Measurements from ENCODE around the gene ACTR3C.
"Not testable (repeated sequence)": the region's sequence is repeated elsewhere in the genome, so short reads cannot be mapped to it uniquely, and the experiment has no call there.

The ACTR3C gene

GRCh38 chr7:150276132-150276695, 47.1 kb downstream of the ACTR3C start:
- H3K27me3 ChIP-seq (replicated peaks); H3K27ac ChIP-seq; in situ Hi-C loops (cut with HindIII; ENCODE audit: low pct_ligation_motif_present, low sequenced_read_pairs); H3K4me3 ChIP-seq (ENCODE audit: low read depth, low read length); H3K36me3 ChIP-seq (replicated peaks): not testable (repeated sequence)
- TF ChIP-seq, protein P1, sequence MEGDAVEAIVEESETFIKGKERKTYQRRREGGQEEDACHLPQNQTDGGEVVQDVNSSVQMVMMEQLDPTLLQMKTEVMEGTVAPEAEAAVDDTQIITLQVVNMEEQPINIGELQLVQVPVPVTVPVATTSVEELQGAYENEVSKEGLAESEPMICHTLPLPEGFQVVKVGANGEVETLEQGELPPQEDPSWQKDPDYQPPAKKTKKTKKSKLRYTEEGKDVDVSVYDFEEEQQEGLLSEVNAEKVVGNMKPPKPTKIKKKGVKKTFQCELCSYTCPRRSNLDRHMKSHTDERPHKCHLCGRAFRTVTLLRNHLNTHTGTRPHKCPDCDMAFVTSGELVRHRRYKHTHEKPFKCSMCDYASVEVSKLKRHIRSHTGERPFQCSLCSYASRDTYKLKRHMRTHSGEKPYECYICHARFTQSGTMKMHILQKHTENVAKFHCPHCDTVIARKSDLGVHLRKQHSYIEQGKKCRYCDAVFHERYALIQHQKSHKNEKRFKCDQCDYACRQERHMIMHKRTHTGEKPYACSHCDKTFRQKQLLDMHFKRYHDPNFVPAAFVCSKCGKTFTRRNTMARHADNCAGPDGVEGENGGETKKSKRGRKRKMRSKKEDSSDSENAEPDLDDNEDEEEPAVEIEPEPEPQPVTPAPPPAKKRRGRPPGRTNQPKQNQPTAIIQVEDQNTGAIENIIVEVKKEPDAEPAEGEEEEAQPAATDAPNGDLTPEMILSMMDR (IDR thresholded peaks at IDR 0.05; ENCODE audit: low read depth, low read length, missing control alignments): peak; percentile 62
- DNase-seq: peak; percentile 35

- H3K27ac ChIP-seq; H3K4me3 ChIP-seq (ENCODE audit: low read depth, low read length); H3K36me3 ChIP-seq (replicated peaks); DNase-seq; H3K27me3 ChIP-seq (replicated peaks); in situ Hi-C loops (cut with HindIII; ENCODE audit: low pct_ligation_motif_present, low sequenced_read_pairs): not testable (repeated sequence)
These were observed 51.4 kb downstream of the ACTR3C start for GRCh38 chr7:150271898-150272297.

- H3K27me3 ChIP-seq (replicated peaks); DNase-seq; H3K4me3 ChIP-seq (ENCODE audit: low read depth, low read length); in situ Hi-C loops (cut with HindIII; ENCODE audit: low pct_ligation_motif_present, low sequenced_read_pairs); H3K27ac ChIP-seq; H3K36me3 ChIP-seq (replicated peaks): not testable (repeated sequence)
These were observed 53.1 kb downstream of the ACTR3C start for GRCh38 chr7:150270101-150270824.

GRCh38 chr7:150268798-150269197, 54.5 kb downstream of the ACTR3C start:
- DNase-seq; H3K27ac ChIP-seq; H3K36me3 ChIP-seq (replicated peaks); in situ Hi-C loops (cut with HindIII; ENCODE audit: low pct_ligation_motif_present, low sequenced_read_pairs); H3K27me3 ChIP-seq (replicated peaks); H3K4me3 ChIP-seq (ENCODE audit: low read depth, low read length): not testable (repeated sequence)

DNA sequence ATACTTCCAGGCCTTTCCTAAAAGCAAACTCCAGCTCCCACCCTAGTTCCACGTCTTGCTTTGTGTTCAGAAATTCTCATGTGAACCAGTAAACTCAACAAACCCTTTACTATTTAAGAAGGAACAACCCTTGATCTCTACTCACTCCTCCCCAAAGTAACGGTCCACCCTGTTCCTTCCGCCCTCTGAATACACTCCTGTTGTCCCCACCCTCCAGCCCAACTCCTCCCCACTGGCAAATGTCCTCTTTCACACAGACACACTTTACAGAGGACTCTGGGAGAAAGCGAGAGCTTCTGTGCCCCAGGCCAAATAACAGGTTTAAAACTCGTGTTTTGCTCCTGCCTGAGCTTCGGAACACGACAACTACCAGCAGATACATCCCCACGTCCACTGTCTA, 55.1 kb downstream of the ACTR3C start:
- H3K27me3 ChIP-seq (replicated peaks); H3K36me3 ChIP-seq (replicated peaks); in situ Hi-C loops (cut with HindIII; ENCODE audit: low pct_ligation_motif_present, low sequenced_read_pairs); H3K4me3 ChIP-seq (ENCODE audit: low read depth, low read length); DNase-seq; H3K27ac ChIP-seq: not testable (repeated sequence)

- DNase-seq; in situ Hi-C loops (cut with HindIII; ENCODE audit: low pct_ligation_motif_present, low sequenced_read_pairs); H3K27me3 ChIP-seq (replicated peaks): not testable (repeated sequence)
These were observed 56.2 kb downstream of the ACTR3C start for GRCh38 chr7:150266953-150267665.

GRCh38 chr7:150262656-150263055, 60.7 kb downstream of the ACTR3C start:
- in situ Hi-C loops (cut with HindIII; ENCODE audit: low pct_ligation_motif_present, low sequenced_read_pairs); H3K27ac ChIP-seq; H3K4me3 ChIP-seq (ENCODE audit: low read depth, low read length); DNase-seq; H3K27me3 ChIP-seq (replicated peaks); H3K36me3 ChIP-seq (replicated peaks): not testable (repeated sequence)

More at GRCh38 chr7:150266953-150267665, 56.2 kb downstream of the ACTR3C start:
- not testable (repeated sequence) for H3K36me3 ChIP-seq (replicated peaks); H3K27ac ChIP-seq; H3K4me3 ChIP-seq (ENCODE audit: low read depth, low read length)

DNA sequence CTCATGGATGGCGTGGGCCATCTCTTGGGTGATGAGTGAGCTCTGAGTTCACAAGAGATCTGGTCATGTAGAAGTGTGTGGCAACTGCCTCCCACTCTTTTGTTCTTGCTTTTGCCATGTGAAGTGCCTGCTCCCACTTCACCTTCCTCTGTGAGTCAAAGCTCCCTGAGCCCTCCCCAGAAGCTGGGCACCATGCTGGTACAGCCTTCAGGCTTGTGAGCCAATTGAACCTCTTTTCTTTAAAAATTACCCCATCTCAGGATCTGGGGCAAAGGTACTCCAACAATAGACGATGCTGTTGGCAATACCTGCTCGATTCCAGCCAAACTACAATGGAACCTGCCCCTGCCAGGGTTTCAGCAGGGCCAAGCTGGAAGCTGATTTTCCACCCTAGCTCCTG, 75.6 kb downstream of the ACTR3C start:
- in situ Hi-C loops (cut with HindIII; ENCODE audit: low pct_ligation_motif_present, low sequenced_read_pairs); H3K27me3 ChIP-seq (replicated peaks); DNase-seq; H3K27ac ChIP-seq; H3K4me3 ChIP-seq (ENCODE audit: low read depth, low read length); H3K36me3 ChIP-seq (replicated peaks): not testable (repeated sequence)

DNA sequence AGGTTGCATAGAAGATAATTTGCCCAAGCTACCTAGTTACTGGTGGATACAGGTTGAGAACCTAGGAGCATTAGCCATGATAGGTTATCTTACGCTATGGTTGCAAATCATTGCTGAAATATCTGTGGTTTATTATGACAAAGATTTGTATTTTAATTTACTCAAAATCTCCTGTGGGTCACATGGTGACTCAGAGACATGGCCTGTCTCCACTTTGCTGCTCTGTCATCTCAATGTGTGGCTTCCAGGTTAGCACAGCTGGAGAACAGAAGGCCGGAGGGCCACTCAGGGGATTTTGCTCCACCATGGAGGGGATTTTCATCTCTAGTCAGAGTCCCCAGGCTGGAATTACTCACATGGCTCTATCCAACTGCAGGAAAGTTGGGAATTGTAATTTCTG, 78.1 kb downstream of the ACTR3C start:
- DNase-seq; H3K4me3 ChIP-seq (ENCODE audit: low read depth, low read length); H3K27me3 ChIP-seq (replicated peaks); in situ Hi-C loops (cut with HindIII; ENCODE audit: low pct_ligation_motif_present, low sequenced_read_pairs); H3K27ac ChIP-seq; H3K36me3 ChIP-seq (replicated peaks): not testable (repeated sequence)

- H3K36me3 ChIP-seq (replicated peaks); H3K4me3 ChIP-seq (ENCODE audit: low read depth, low read length); H3K27me3 ChIP-seq (replicated peaks); H3K27ac ChIP-seq; DNase-seq; in situ Hi-C loops (cut with HindIII; ENCODE audit: low pct_ligation_motif_present, low sequenced_read_pairs): not testable (repeated sequence)
These were observed 80.4 kb downstream of the ACTR3C start for GRCh38 chr7:150242935-150243334.

GRCh38 chr7:150225444-150225843, 97.9 kb downstream of the ACTR3C start:
- H3K27ac ChIP-seq; DNase-seq; H3K4me3 ChIP-seq (ENCODE audit: low read depth, low read length); H3K27me3 ChIP-seq (replicated peaks); in situ Hi-C loops (cut with HindIII; ENCODE audit: low pct_ligation_motif_present, low sequenced_read_pairs); H3K36me3 ChIP-seq (replicated peaks): not testable (repeated sequence)

GRCh38 chr7:150222083-150222972, 101.0 kb downstream of the ACTR3C start:
- DNase-seq; H3K4me3 ChIP-seq (ENCODE audit: low read depth, low read length); H3K27ac ChIP-seq; H3K27me3 ChIP-seq (replicated peaks); in situ Hi-C loops (cut with HindIII; ENCODE audit: low pct_ligation_motif_present, low sequenced_read_pairs); H3K36me3 ChIP-seq (replicated peaks): not testable (repeated sequence)

All from brain microvascular endothelial cell (primary cell).